ENCODE measurements around the gene SNX25.
"Not testable (repeated sequence)": the region's sequence is repeated elsewhere in the genome, so short reads cannot be mapped to it uniquely, and the experiment has no call there.

SNX25 gene

GRCh38 chr4:185311113-185311888 is 101.9 kb downstream of the SNX25 start:
- Histone ChIP-seq H3K4me3 (ENCODE audit: insufficient read depth, low read depth, low read length, poor library complexity, severe bottlenecking) (no peak overlapping the region), H3K9me3 (ENCODE audit: control insufficient read depth, low read length) (no peaks in the 10 kb centered on the region), H3K36me3 (ENCODE audit: control insufficient read depth, insufficient read depth, low read length) (peaks cover 19% of the 10 kb centered on the region), H3K27ac (ENCODE audit: insufficient read depth, low read length, poor library complexity, severe bottlenecking) (no peak overlapping the region), H3K27me3 (replicated peaks; ENCODE audit: control insufficient read depth, insufficient read depth, low read length, poor library complexity, severe bottlenecking) (no peaks in the 10 kb centered on the region), H3K4me1 (ENCODE audit: control insufficient read depth, insufficient read depth, low read length, poor library complexity, severe bottlenecking) (no peaks in the 10 kb centered on the region)
- no peak for DNase-seq

- H3K9me3 ChIP-seq (ENCODE audit: control insufficient read depth, low read length), result no peaks in the 10 kb centered on the region
- no peak overlapping the region for H3K27ac ChIP-seq (ENCODE audit: insufficient read depth, low read length, poor library complexity, severe bottlenecking)
- no peak overlapping the region for H3K4me3 ChIP-seq (ENCODE audit: insufficient read depth, low read depth, low read length, poor library complexity, severe bottlenecking)
- no peak for DNase-seq
- no peaks in the 10 kb centered on the region for H3K4me1 ChIP-seq (ENCODE audit: control insufficient read depth, insufficient read depth, low read length, poor library complexity, severe bottlenecking)
- H3K27me3 ChIP-seq (replicated peaks; ENCODE audit: control insufficient read depth, insufficient read depth, low read length, poor library complexity, severe bottlenecking), result no peaks in the 10 kb centered on the region
- H3K36me3 ChIP-seq (ENCODE audit: control insufficient read depth, insufficient read depth, low read length), result peaks cover 19% of the 10 kb centered on the region
Observed at GRCh38 chr4:185312699-185313098, 103.3 kb downstream of the SNX25 start.

- DNase-seq; H3K27me3 ChIP-seq (replicated peaks; ENCODE audit: control insufficient read depth, insufficient read depth, low read length, poor library complexity, severe bottlenecking); H3K36me3 ChIP-seq (ENCODE audit: control insufficient read depth, insufficient read depth, low read length); H3K4me3 ChIP-seq (ENCODE audit: insufficient read depth, low read depth, low read length, poor library complexity, severe bottlenecking); H3K9me3 ChIP-seq (ENCODE audit: control insufficient read depth, low read length); H3K4me1 ChIP-seq (ENCODE audit: control insufficient read depth, insufficient read depth, low read length, poor library complexity, severe bottlenecking); H3K27ac ChIP-seq (ENCODE audit: insufficient read depth, low read length, poor library complexity, severe bottlenecking): not testable (repeated sequence)
Observed at GRCh38 chr4:185317462-185317861, 108.1 kb downstream of the SNX25 start.

GRCh38 chr4:185317880-185318279 is 108.5 kb downstream of the SNX25 start:
- no peak for DNase-seq
- Histone ChIP-seq H3K4me3 (ENCODE audit: insufficient read depth, low read depth, low read length, poor library complexity, severe bottlenecking) (no peak overlapping the region), H3K36me3 (ENCODE audit: control insufficient read depth, insufficient read depth, low read length) (peaks cover 5% of the 10 kb centered on the region), H3K9me3 (ENCODE audit: control insufficient read depth, low read length) (no peaks in the 10 kb centered on the region), H3K27ac (ENCODE audit: insufficient read depth, low read length, poor library complexity, severe bottlenecking) (no peak overlapping the region), H3K4me1 (ENCODE audit: control insufficient read depth, insufficient read depth, low read length, poor library complexity, severe bottlenecking) (no peaks in the 10 kb centered on the region), H3K27me3 (replicated peaks; ENCODE audit: control insufficient read depth, insufficient read depth, low read length, poor library complexity, severe bottlenecking) (no peaks in the 10 kb centered on the region)

DNA sequence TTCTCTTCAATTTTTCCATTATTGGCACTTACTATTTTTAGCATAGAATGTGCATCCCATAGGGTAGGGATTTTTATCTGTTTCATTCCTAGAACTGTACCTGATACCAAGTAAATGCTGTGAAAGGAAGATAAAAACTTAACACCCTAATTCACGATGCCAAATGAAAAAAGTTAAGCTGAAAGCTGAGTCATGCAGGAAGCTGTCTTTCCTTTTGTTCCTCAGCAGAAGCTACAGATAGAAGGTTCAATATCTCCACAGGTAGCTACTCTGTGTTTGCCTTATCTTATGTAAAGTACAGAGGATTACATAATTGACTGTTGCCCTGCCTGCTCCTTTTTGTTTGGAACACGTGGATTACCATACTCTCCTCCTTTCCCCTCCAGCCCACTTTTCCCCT is 109.3 kb downstream of the SNX25 start:
- Histone ChIP-seq H3K4me1 (ENCODE audit: control insufficient read depth, insufficient read depth, low read length, poor library complexity, severe bottlenecking) (no peaks in the 10 kb centered on the region), H3K27ac (ENCODE audit: insufficient read depth, low read length, poor library complexity, severe bottlenecking) (no peak overlapping the region), H3K9me3 (ENCODE audit: control insufficient read depth, low read length) (no peaks in the 10 kb centered on the region), H3K27me3 (replicated peaks; ENCODE audit: control insufficient read depth, insufficient read depth, low read length, poor library complexity, severe bottlenecking) (no peaks in the 10 kb centered on the region), H3K4me3 (ENCODE audit: insufficient read depth, low read depth, low read length, poor library complexity, severe bottlenecking) (no peak overlapping the region), H3K36me3 (ENCODE audit: control insufficient read depth, insufficient read depth, low read length) (no peaks in the 10 kb centered on the region)
- DNase-seq, result no peak

GRCh38 chr4:185322803-185323202 is 113.4 kb downstream of the SNX25 start:
- Histone ChIP-seq H3K27ac (ENCODE audit: insufficient read depth, low read length, poor library complexity, severe bottlenecking) (no peak overlapping the region), H3K27me3 (replicated peaks; ENCODE audit: control insufficient read depth, insufficient read depth, low read length, poor library complexity, severe bottlenecking) (no peaks in the 10 kb centered on the region), H3K9me3 (ENCODE audit: control insufficient read depth, low read length) (no peaks in the 10 kb centered on the region), H3K4me3 (ENCODE audit: insufficient read depth, low read depth, low read length, poor library complexity, severe bottlenecking) (no peak overlapping the region), H3K36me3 (ENCODE audit: control insufficient read depth, insufficient read depth, low read length) (no peaks in the 10 kb centered on the region), H3K4me1 (ENCODE audit: control insufficient read depth, insufficient read depth, low read length, poor library complexity, severe bottlenecking) (no peaks in the 10 kb centered on the region)
- DNase-seq, result no peak

GRCh38 chr4:185323606-185324005 is 114.2 kb downstream of the SNX25 start:
- H3K36me3 ChIP-seq (ENCODE audit: control insufficient read depth, insufficient read depth, low read length), result no peaks in the 10 kb centered on the region

GRCh38 chr4:185324361-185324760 is 115.0 kb downstream of the SNX25 start:
- H3K36me3 ChIP-seq (ENCODE audit: control insufficient read depth, insufficient read depth, low read length); H3K4me1 ChIP-seq (ENCODE audit: control insufficient read depth, insufficient read depth, low read length, poor library complexity, severe bottlenecking); H3K27me3 ChIP-seq (replicated peaks; ENCODE audit: control insufficient read depth, insufficient read depth, low read length, poor library complexity, severe bottlenecking); DNase-seq; H3K4me3 ChIP-seq (ENCODE audit: insufficient read depth, low read depth, low read length, poor library complexity, severe bottlenecking); H3K27ac ChIP-seq (ENCODE audit: insufficient read depth, low read length, poor library complexity, severe bottlenecking); H3K9me3 ChIP-seq (ENCODE audit: control insufficient read depth, low read length): not testable (repeated sequence)

More at GRCh38 chr4:185323606-185324005, 114.2 kb downstream of the SNX25 start:
- H3K9me3 ChIP-seq (ENCODE audit: control insufficient read depth, low read length), result no peaks in the 10 kb centered on the region
- H3K27ac ChIP-seq (ENCODE audit: insufficient read depth, low read length, poor library complexity, severe bottlenecking), result no peak overlapping the region
- H3K4me1 ChIP-seq (ENCODE audit: control insufficient read depth, insufficient read depth, low read length, poor library complexity, severe bottlenecking), result no peaks in the 10 kb centered on the region
- H3K4me3 ChIP-seq (ENCODE audit: insufficient read depth, low read depth, low read length, poor library complexity, severe bottlenecking), result no peak overlapping the region
- no peaks in the 10 kb centered on the region for H3K27me3 ChIP-seq (replicated peaks; ENCODE audit: control insufficient read depth, insufficient read depth, low read length, poor library complexity, severe bottlenecking)
- DNase-seq, result no peak

DNA sequence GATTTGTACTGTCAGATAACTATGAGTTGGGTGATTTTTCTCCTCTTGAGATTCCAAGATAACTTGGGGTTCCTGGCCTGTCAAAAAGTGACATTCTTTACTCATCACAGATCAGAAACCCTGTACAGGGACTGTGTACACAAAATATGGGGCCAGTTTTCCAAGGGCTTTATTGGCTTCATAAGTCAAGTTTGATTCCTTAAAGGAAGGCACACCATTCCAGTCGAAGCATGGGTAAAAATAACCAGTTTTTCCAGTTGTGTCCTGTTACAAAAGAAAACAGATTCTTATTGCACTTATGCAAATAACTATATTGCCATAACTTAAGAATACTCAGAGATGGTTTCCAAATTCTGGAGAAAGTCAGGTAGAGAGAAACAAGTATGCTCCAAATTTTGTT is 116.3 kb downstream of the SNX25 start:
- H3K27me3 ChIP-seq (replicated peaks; ENCODE audit: control insufficient read depth, insufficient read depth, low read length, poor library complexity, severe bottlenecking); H3K27ac ChIP-seq (ENCODE audit: insufficient read depth, low read length, poor library complexity, severe bottlenecking); H3K4me3 ChIP-seq (ENCODE audit: insufficient read depth, low read depth, low read length, poor library complexity, severe bottlenecking); H3K9me3 ChIP-seq (ENCODE audit: control insufficient read depth, low read length); H3K36me3 ChIP-seq (ENCODE audit: control insufficient read depth, insufficient read depth, low read length); DNase-seq; H3K4me1 ChIP-seq (ENCODE audit: control insufficient read depth, insufficient read depth, low read length, poor library complexity, severe bottlenecking): not testable (repeated sequence)

DNA sequence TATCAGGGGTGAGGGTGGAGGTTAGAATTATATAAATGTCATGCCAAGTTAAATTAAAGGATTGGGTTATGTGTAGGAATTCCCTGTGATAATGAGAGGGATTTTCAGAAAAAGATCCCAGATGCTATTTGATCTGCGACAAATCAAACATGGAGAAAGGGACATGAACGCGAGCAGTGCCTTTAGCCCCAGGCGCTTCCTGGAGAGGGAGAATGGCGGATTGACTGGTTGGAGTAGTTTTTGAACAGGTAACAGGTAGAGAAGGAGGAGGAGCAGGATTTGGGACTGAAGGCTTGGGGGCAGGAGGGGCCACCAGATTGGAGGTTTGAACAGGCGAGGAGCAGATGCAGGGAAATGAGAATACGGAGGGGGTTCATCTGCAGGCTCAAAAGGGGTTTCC is 119.2 kb downstream of the SNX25 start:
- Histone ChIP-seq H3K4me3 (ENCODE audit: insufficient read depth, low read depth, low read length, poor library complexity, severe bottlenecking) (no peak overlapping the region), H3K27ac (ENCODE audit: insufficient read depth, low read length, poor library complexity, severe bottlenecking) (no peak overlapping the region), H3K27me3 (replicated peaks; ENCODE audit: control insufficient read depth, insufficient read depth, low read length, poor library complexity, severe bottlenecking) (no peaks in the 10 kb centered on the region), H3K9me3 (ENCODE audit: control insufficient read depth, low read length) (no peaks in the 10 kb centered on the region), H3K4me1 (ENCODE audit: control insufficient read depth, insufficient read depth, low read length, poor library complexity, severe bottlenecking) (no peaks in the 10 kb centered on the region), H3K36me3 (ENCODE audit: control insufficient read depth, insufficient read depth, low read length) (no peaks in the 10 kb centered on the region)
- no peak for DNase-seq

Measured in effector memory CD4-positive, alpha-beta T cell (primary cell).